Measurements from ENCODE around the gene MME. TPM values are rescaled to one million over a fixed set of nuclear protein-coding genes. Genes with fewer than 3 reads are reported as not detected.

MME gene
- total and polyA plus RNA-seq, 2 donors, result 7.7 to 59.3 TPM

DNA sequence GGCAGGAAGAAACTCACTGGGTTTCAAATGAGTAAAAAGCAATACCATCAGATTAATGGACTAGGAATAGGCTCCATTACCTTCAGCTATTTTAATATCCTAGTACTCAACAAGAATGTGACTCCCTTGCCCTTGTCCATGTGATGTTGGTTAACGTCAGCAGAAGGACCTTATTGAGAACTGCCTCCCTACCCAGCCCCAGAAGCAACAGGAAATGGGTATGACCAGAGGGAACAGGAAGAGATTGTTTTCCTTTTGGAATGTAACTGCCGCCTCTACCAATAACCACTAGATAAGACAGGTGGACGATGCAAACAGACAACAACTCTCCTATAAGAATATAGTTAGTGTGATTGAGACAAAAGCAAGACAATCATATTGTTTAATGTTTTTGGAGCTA lies 10.4 kb upstream of the MME start:
- no peaks in the 10 kb centered on the region for H3K36me3 ChIP-seq (ENCODE audit: insufficient read depth)
- no peak overlapping the region for H3K27ac ChIP-seq (ENCODE audit: low read depth)
- DNase-seq (ENCODE audit: extremely low spot score), result no peak
- H3K4me1 ChIP-seq (ENCODE audit: insufficient read depth), result no peaks in the 10 kb centered on the region
- 69% methylated on average over 3 of the region's 3 CpGs for WGBS
- H3K4me3 ChIP-seq (ENCODE audit: low read depth, low read length), result no peak overlapping the region

DNA sequence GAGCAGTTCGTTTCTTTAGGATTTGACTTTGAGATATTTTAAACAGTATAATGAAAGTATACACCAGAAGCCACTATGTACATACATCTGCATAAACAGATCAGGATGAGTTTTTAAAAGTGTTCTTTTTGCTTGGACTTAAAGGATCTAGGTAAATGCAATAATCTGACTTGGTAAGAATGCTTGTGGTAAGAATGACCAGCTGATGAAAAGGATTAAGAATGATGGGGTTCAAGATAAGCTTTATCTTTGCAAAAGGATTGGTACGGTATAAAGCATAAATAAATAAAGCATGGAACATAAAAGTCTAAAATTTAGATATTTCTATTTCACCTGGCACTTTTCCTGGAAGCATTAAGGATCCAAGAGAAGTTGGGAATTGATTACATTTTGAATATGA lies 9.8 kb upstream of the MME start:
- no peak for DNase-seq (ENCODE audit: extremely low spot score)
- Histone ChIP-seq H3K27ac (ENCODE audit: low read depth) (no peak overlapping the region), H3K36me3 (ENCODE audit: insufficient read depth) (no peaks in the 10 kb centered on the region), H3K4me1 (ENCODE audit: insufficient read depth) (no peaks in the 10 kb centered on the region), H3K4me3 (ENCODE audit: low read depth, low read length) (no peak overlapping the region)
- 56% methylated on average over 2 of the region's 2 CpGs for WGBS

DNA sequence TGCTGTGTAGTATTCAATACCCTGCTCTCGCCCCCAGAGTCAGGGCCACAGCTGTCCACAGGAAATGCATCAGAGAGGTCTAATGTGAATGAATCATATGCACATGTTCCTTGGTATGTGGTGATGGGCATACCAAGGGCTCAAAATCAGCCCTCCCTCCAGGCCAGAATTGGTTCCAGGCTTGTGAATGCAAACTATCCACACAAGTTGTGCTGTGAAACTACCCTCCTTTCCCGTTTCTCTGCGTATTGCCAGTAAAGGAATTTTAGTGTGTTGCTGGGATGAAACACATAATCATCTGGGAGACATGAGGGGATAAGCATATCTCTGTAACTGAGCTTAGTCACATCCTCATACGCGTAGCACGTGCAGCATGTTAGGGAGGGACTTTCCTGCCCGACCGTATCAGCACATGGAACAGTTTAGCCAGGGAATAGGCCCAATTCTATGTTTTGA lies 9.2 kb upstream of the MME start:
- Histone ChIP-seq H3K4me3 (ENCODE audit: low read depth, low read length) (no peak overlapping the region), H3K36me3 (ENCODE audit: insufficient read depth) (no peaks in the 10 kb centered on the region), H3K27ac (ENCODE audit: low read depth) (no peak overlapping the region), H3K4me1 (ENCODE audit: insufficient read depth) (no peaks in the 10 kb centered on the region)
- no peak for DNase-seq (ENCODE audit: extremely low spot score)
- 44% methylated on average over 8 of the region's 8 CpGs for WGBS

DNA sequence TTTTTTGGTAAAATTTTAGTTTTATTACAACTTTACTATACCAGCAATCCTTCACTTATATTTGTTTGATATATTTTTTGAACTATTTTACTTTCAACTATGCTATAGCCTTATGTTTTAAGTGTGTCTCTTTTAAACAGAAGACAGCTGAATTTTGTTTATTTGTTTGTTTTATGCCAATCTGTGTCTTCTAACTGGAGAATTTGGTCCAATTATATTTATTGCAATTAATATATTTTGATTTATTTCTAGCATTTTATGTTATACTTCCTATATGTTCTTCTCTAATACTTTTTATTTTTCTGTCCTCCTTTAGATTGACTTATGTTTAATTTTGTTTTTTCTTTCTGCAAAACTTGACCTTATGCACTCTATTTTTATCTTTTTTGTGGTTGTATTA lies 4.9 kb upstream of the MME start:
- H3K36me3 ChIP-seq (ENCODE audit: insufficient read depth), result no peaks in the 10 kb centered on the region
- no peak for DNase-seq (ENCODE audit: extremely low spot score)
- H3K27ac ChIP-seq (ENCODE audit: low read depth), result no peak overlapping the region
- H3K4me3 ChIP-seq (ENCODE audit: low read depth, low read length), result no peak overlapping the region
- H3K4me1 ChIP-seq (ENCODE audit: insufficient read depth), result no peaks in the 10 kb centered on the region

DNA sequence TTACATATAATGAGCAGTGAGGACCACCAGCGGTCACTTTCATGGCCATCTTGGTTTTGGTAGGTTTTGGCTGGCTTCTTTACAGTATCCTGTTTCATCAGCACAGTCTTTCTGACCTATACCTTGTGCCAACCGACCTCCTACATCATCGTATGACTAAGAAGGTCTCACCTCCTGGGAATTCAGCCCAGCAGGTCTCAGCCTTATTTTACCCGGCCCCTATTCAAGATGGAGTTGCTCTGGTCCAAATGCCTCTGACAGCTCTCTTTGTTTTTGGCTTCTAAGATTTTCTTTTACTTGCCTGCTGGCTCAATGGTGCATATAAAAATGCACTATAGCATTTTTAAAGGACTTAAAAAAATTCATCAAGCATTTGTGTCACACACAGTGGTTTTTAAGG lies 3.2 kb upstream of the MME start:
- WGBS, result 96% methylated on average over 4 of the region's 4 CpGs
- H3K36me3 ChIP-seq (ENCODE audit: insufficient read depth), result no peaks in the 10 kb centered on the region
- no peak overlapping the region for H3K4me3 ChIP-seq (ENCODE audit: low read depth, low read length)
- no peaks in the 10 kb centered on the region for H3K4me1 ChIP-seq (ENCODE audit: insufficient read depth)
- H3K27ac ChIP-seq (ENCODE audit: low read depth), result no peak overlapping the region
- DNase-seq (ENCODE audit: extremely low spot score), result no peak

DNA sequence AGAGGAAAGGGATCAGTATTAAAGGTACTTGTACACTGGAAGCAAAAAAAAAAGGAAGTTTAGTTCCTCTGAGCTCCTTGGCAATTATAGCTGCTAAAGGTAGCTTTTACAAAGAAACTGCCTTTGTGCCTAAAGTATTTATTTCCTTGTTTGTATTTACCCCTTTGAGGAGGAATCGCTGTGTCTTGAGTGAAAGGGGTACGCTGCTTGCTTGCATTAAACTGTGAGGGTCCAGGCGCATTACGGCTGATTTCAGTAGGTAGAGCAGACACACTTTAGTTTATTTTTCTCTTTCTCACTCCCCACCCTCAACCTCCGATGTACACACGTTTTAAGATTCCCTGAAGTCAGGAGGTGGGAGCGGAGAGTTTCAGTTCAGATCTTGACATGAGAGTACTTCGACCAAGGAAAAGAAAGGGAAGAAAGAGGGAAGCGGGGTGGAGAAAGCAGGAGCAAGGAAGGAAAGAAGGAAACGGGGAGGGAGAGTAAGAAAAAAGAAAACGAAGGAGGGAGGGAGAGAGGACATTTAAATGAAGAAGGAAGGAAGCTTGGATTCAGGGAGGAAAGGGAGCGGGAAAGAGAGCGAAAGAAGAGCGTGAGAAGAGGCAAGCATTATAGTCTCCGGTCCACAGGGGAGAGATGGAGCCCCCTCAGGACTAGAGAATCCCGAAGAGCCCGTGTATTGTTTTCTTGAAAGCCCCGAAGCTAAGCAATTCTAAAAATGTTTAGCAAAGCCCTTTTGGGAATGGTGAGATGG lies 1.2 kb upstream of the MME start:
- DNase-seq (ENCODE audit: extremely low spot score), result no peak

DNA sequence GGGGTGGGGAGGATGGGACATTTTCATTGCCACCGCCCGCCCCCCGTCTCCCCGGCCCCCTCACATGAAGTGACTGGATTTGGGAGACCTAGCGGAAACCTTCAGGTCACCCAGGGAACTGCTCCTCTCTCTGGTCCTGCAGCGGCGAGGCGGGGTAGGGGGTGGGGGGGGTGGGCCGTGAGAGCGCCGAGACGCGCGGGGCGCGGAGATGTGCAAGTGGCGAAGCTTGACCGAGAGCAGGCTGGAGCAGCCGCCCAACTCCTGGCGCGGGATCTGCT lies 712 bp upstream of the MME start:
- WGBS, result 0% methylated on average over 21 of the region's 21 CpGs
- no peaks in the 10 kb centered on the region for H3K36me3 ChIP-seq (ENCODE audit: insufficient read depth)
- H3K4me3 ChIP-seq (ENCODE audit: low read depth, low read length), result peak overlapping the region; percentile 52
- DNase-seq (ENCODE audit: extremely low spot score), result no peak
- no peak overlapping the region for H3K27ac ChIP-seq (ENCODE audit: low read depth)
- no peaks in the 10 kb centered on the region for H3K4me1 ChIP-seq (ENCODE audit: insufficient read depth)

More for the DNA sequence above, 1.2 kb upstream of the MME start:
- peak overlapping the region; percentile 52 for H3K4me3 ChIP-seq (ENCODE audit: low read depth, low read length)
- 5% methylated on average over 18 of the region's 18 CpGs for WGBS
- H3K4me1 ChIP-seq (ENCODE audit: insufficient read depth), result no peaks in the 10 kb centered on the region
- H3K27ac ChIP-seq (ENCODE audit: low read depth), result no peak overlapping the region
- H3K36me3 ChIP-seq (ENCODE audit: insufficient read depth), result no peaks in the 10 kb centered on the region

DNA sequence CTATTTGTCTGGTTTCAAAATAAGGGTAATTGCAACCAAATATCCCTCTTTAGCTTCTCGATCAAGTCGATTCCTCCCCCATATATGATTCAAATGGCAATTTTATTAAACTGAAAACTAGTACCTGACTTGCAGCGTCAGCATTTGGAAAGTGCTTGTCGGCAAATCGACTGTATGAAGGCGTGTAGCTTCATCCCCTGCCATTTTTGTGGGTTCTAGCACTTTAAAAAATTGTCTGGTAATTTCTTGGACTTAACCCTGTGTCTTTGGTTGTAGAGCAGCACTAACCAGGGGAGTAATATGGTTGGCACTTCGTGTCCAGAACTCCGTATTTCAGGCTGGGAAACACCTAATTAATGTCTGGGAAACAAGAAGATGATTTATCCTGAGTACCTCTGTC lies 573 bp downstream of the MME start:
- DNase-seq (ENCODE audit: extremely low spot score), result no peak
- 31% methylated on average over 8 of the region's 8 CpGs for WGBS

DNA sequence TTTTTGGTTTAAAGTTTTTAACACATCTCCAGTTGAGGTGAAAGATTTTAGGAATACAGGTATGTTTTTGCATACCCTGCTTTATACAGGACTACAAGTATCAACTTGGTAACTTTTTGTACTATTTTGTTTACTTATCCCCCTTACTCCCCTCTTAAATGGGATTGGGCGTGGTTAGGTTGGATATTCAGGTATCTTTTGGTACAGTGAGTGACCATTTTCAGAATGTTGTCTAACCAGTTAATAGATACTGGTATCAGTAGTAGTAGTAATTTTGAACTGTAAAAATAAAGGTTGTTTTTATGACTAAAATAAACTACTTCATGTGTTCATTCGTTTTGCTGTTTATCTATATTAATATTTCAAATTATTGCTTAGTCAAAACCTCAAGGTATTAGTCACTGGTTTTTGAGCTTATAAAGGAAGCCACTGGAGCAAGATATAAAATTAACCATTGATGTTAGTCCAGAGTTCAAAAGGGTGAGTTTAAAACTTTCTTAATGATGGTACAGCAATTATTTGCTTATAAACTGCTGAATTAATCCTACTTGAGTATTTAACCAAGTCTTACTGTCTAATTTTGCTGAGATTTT lies 3.3 kb downstream of the MME start:
- DNase-seq (ENCODE audit: extremely low spot score), result no peak
- H3K4me3 ChIP-seq (ENCODE audit: low read depth, low read length), result no peak overlapping the region
- no peaks in the 10 kb centered on the region for H3K36me3 ChIP-seq (ENCODE audit: insufficient read depth)
- H3K27ac ChIP-seq (ENCODE audit: low read depth), result no peak overlapping the region
- no peaks in the 10 kb centered on the region for H3K4me1 ChIP-seq (ENCODE audit: insufficient read depth)
- whole genome bisulfite sequencing, result 45% methylated on average over 2 of the region's 2 CpGs

More for the DNA sequence above, 573 bp downstream of the MME start:
- Histone ChIP-seq H3K27ac (ENCODE audit: low read depth) (no peak overlapping the region), H3K4me1 (ENCODE audit: insufficient read depth) (no peaks in the 10 kb centered on the region), H3K4me3 (ENCODE audit: low read depth, low read length) (no peak overlapping the region), H3K36me3 (ENCODE audit: insufficient read depth) (no peaks in the 10 kb centered on the region)

DNA sequence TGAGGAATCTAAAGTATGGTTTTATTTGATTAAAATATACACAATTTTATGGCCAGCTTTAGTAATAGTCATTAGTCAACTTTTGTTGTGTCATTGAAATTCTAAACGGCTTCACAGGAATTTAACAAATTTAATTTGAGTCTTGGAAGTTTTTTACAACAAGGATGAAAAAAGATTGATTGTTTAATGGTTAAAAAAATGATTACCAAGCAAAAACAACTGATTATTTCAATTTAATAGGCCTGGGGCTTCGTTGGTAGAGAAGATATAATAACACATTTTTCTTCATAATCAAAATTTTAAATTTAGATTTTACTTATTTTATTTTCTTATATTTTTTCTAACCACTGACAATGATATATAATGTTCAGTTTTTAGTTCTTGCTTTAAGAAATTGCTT lies 4.4 kb downstream of the MME start:
- Histone ChIP-seq H3K36me3 (ENCODE audit: insufficient read depth) (no peaks in the 10 kb centered on the region), H3K4me3 (ENCODE audit: low read depth, low read length) (no peak overlapping the region), H3K4me1 (ENCODE audit: insufficient read depth) (no peaks in the 10 kb centered on the region), H3K27ac (ENCODE audit: low read depth) (no peak overlapping the region)
- no peak for DNase-seq (ENCODE audit: extremely low spot score)
- 42% methylated on average over 2 of the region's 2 CpGs for WGBS

DNA sequence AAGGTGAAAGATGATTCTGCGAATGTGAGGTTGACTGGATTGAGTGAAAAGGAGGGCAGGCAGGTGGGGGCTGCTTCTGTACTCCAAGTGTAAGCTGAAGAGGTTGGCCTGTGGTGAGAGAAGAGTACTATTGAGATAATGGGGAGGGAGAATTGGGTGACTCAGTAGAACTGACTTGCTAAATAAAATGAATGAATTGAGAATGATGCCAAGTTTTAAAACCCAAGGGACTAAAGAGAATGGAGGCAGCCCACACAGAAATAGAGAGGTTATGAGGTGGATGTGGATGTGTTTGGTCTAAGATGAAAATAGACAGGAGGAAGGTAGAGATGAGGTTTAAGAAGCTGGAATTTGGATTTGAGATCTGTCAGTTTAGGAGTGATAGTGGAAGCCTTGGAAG lies 5.9 kb downstream of the MME start:
- WGBS, result 96% methylated on average over 1 of the region's 1 CpG
- H3K4me3 ChIP-seq (ENCODE audit: low read depth, low read length), result no peak overlapping the region
- no peaks in the 10 kb centered on the region for H3K4me1 ChIP-seq (ENCODE audit: insufficient read depth)
- no peak for DNase-seq (ENCODE audit: extremely low spot score)
- H3K36me3 ChIP-seq (ENCODE audit: insufficient read depth), result no peaks in the 10 kb centered on the region
- no peak overlapping the region for H3K27ac ChIP-seq (ENCODE audit: low read depth)

DNA sequence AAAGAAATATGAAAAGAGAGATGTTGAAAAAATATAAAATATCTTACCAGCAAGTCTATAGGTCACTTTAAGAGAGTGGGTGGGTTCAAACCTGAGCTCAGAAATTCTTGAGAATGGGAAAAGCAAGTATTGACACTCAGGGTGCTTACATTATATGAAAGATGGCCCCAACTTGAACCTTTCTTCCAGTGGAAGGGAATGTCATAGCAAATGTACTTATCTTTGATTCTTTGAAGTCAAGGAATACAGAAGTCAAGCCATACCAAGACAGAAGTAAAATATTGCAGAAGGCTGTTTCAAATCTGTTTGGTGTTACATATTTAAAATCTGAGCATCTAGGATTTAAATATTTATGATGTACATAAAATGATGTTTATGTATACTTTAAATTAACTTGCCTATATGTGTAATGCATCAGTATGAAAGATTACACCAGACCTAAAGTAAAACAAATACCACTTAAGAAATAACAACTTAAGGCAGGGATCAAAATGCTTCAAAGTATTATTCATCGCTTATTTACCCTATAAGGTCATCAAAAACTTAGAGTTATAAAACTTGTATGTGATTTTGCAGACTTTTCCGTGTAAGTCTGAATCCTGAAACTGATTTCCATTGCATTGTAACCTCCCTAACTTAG lies 8.7 kb downstream of the MME start:
- no peaks in the 10 kb centered on the region for H3K4me1 ChIP-seq (ENCODE audit: insufficient read depth)
- no peaks in the 10 kb centered on the region for H3K36me3 ChIP-seq (ENCODE audit: insufficient read depth)
- 53% methylated on average over 2 of the region's 2 CpGs for WGBS
- H3K27ac ChIP-seq (ENCODE audit: low read depth), result no peak overlapping the region
- DNase-seq (ENCODE audit: extremely low spot score), result no peak
- H3K4me3 ChIP-seq (ENCODE audit: low read depth, low read length), result no peak overlapping the region

DNA sequence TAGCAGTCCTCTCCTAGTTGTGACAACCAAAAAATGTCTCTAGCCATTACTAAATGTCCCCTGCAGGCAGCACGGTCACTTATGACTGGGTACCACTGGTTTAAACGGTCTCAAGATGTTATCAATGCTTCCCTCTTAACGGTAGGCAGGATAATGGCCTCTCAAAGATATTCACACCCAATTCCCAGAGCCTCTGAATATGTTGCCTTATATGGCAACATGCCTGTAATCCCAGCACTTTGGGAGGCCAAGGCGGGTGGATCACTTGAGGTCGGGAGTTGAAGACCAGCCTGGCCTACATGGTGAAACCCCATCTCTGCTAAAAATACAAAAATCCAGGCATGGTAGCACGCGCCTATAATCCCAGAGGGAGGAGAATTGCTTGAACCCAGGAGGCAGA lies 9.4 kb downstream of the MME start:
- no peaks in the 10 kb centered on the region for H3K36me3 ChIP-seq (ENCODE audit: insufficient read depth)
- WGBS, result 80% methylated on average over 7 of the region's 7 CpGs
- H3K4me3 ChIP-seq (ENCODE audit: low read depth, low read length), result no peak overlapping the region
- no peak overlapping the region for H3K27ac ChIP-seq (ENCODE audit: low read depth)
- H3K4me1 ChIP-seq (ENCODE audit: insufficient read depth), result no peaks in the 10 kb centered on the region
- no peak for DNase-seq (ENCODE audit: extremely low spot score)

DNA sequence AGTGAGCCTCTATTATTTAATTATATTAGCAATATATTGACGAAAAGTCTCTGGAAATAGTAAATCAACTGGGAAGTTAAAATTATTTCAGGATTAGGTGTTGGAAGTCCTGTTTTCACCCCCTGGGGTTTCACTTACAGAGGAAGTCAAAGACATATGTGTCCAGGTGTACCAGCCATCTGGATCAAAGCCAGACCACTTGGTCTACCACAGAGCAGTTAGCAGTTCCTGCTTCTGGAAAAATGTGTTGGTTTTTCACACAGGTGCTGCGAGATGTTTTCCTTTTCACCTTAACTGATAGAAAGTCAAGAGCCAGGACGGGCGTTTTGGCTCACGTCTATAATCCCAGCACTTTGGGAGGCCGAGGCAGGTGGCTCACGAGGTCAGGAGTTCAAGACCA lies 13.1 kb downstream of the MME start:
- no peak for DNase-seq (ENCODE audit: extremely low spot score)
- Histone ChIP-seq H3K4me3 (ENCODE audit: low read depth, low read length) (no peak overlapping the region), H3K36me3 (ENCODE audit: insufficient read depth) (no peaks in the 10 kb centered on the region), H3K27ac (ENCODE audit: low read depth) (no peak overlapping the region), H3K4me1 (ENCODE audit: insufficient read depth) (no peaks in the 10 kb centered on the region)
- WGBS, result 87% methylated on average over 7 of the region's 7 CpGs

Measured in urinary bladder (tissue), 4 donors.